ENCODE data around the gene FGF2.
A peak's percentile ranks its signal among the peaks of the same experiment; 100 is the strongest.

FGF2 gene

DNA sequence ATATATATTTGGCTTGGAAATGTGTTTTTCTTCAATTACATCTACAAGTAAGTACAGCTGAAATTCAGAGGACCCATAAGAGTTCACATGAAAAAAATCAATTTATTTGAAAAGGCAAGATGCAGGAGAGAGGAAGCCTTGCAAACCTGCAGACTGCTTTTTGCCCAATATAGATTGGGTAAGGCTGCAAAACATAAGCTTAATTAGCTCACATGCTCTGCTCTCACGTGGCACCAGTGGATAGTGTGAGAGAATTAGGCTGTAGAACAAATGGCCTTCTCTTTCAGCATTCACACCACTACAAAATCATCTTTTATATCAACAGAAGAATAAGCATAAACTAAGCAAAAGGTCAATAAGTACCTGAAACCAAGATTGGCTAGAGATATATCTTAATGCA lies 69.6 kb downstream of the FGF2 start:
- no peak for DNase-seq

DNA sequence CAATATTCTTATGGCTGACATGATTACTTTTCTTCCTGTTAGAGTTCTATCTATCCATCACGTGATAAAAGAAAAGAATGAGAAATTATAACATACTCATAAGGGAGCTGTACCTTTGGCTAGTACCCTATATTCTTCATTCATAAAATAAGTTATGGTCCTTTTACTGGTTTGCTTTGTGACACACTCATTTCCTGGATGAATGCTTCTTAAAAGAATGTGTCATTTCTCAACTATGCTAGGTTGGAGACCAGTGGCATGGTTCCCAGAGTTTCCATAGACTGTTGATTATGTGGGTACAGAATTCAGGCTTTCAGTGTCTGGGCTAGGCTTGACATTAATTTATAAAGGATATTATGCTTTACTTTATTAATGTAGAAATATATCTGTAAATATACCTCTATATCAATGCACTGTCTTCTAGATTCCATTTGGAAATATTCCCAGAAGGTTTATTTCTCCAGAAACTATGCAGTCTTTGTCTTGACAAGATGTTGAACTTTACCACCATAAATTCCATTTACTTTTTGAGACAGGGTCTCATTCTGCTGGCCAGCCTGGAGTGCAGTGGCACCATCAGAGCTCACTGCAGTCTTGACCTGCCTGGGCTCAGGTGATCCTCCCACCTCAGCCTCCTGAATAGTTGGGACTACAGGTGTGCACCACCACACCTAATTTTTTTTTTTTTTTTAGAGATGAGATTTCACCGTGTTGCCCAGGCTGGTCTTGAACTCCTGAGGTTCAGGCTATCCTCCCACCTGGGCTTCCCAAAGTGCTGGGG lies 71.9 kb downstream of the FGF2 start:
- DNase-seq = peak; percentile 68

DNA sequence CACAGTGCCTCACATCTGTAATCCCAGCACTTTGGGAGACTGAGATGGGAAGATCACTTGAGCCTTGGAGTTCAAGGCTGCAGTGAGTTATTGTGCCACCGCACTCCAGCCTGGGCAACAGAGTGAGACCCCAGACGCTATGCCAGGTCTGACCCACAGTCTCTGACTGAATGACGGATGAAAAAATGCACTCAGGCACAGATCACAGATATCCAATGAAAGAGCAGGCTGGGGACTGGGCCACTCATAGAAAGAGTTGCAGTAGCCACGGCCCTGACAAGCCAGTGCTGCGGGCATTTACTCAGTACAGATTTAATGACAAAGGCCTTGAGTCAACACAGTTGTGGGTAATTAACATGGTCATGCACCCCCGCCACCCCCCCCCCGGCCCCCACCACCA lies 73.1 kb downstream of the FGF2 start:
- no peak for DNase-seq

DNA sequence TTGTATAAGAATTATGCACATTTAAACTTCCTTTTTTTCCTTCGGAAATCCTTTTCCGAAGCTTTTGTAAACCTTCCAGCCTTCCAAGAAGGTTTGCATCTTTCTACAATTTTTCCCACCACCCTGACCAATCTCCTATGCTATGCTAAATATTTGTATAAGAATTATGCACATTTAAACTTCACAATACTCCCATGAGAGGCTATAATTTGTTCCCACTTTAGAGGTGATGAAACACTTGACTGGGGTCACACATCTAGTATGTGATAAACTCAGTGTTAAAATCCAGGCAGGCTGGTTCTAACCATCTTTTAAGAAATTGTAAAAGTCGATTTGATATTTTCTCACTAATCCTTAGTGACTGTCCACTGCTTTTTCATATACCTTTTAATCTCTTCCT lies 73.7 kb downstream of the FGF2 start:
- no peak for DNase-seq

DNA sequence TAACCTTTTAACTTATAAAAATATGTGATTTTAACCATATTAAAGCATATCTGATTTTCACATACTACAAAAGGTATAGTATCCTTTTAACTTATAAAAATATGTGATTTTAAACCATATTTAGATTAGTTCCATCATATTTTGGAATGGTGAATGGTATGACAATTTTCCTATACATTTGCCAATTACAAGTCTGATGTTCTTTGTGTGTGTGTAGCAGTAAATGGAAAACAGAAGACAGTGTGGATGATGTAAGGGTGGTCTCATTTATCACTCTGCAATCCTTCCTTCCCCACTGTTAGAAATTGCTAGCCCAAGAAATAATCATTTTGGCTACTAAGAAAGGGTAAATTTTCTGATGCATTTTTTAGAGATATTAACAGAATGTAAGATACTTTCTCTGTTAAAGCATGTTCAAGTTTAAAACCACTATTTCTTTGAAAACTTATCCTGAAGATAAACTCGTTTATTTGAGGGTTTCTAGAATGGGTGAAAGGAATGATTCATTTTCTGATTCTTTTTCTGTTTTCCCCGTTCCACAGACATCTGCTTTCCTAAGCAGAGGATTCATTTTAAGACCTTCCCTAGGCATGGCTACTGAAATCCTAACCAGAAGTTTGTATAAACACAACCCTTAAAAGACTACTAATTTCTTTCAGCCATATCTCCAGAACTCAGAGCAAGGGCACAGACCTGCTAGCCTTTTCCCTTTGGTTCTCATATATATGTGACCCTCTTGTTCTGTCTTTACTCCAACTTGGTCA lies 74.8 kb downstream of the FGF2 start:
- DNase-seq = no peak

DNA sequence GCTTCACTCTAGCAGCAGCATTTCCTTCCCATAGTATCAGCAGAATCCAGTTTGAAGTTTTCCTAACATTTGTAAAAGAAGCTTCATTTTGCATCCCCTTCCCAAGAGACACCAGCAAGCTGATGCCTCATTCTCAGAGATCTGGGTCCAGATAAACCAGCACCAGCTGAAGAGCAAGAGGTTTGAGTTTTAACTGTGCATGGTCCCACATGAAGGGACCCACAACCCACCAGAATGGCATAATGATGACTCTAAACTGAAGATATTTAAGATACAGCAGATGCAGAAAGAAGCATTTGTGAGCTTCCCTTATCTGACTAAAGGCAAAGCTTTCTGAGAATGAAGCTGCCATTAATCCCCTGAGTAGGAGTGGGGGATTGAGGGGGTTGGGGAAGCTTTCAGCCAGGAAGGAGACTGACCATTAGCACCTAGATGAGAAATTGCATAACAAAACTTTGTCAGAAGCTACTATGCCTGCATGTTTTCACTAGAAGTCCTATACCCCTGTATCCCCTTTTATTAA lies 77.2 kb downstream of the FGF2 start:
- no peak for DNase-seq

DNA sequence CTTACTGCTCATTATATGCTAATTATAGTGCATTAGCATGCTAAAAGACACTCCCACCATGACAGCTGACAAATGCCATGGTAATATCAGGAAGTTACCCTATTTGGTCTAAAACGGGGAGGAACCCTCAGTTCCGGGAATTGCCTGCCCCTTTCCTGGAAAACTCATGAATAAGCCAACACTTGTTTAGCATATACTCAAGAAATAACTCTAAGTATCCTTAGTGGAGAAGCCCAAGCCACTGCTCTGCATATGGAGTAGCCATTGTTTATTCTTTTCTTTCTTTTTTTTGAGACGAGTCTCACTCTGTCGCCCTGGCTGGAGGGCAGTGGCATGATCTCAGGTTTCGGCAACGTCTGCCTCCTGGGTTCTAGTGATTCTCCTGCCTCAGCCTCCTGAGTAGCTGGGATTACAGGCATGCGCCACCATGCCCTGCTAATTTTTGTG lies 80.3 kb downstream of the FGF2 start:
- DNase-seq = no peak

DNA sequence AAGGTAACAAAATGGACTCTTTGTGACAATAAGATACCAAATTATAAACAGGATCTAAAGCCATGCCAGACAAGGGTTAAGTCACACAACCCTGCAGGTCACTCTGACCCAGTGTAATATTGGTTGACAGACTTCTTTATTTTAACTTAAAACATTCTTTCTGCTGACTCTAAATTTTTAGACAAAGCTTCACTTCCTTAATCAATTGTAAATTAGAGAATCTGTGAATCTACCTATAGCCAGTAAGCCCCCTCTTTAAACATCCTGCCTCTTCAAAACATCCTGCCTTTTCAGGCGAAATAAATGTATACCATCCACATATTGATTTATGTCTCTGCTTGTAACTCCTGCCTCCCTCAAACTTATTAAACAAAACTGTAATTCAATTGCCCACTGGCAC lies 81.6 kb downstream of the FGF2 start:
- no peak for DNase-seq

DNA sequence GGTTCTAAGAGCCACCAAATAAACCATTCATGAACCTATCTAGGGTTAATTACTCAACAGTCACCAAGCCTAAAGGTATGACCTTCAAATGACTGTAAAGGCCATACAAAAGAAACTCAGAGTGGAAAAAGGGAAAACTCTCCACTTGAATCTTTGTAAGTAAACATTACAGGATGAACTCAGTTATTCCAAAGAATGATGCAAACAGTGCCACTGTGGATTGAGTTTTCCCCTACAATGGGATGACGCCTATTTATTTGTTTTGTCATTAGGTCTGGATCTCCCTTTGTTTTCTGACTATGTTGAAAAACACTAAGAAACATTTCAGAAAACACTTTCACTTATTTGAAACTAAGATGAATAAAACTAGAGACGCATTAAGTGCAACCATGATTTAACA lies 83.1 kb downstream of the FGF2 start:
- no peak for DNase-seq

DNA sequence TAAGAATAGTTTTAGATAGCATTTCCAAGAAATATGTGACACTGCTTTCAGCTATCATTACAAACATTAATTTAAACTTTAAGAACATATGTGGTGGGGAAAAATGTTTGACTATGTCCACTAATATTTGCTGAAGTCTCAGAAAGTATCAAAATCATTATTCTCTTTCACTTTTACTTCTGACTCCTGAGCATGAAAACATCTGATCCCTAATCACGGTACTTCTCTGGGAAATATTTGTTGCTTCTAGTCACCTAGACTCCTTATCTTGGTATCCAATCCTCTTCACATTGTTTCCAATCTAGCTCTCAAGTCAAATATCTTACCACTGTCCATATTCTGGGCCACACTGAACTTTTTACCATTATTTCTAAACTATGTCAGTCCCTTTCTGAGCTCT lies 85.0 kb downstream of the FGF2 start:
- DNase-seq = no peak

DNA sequence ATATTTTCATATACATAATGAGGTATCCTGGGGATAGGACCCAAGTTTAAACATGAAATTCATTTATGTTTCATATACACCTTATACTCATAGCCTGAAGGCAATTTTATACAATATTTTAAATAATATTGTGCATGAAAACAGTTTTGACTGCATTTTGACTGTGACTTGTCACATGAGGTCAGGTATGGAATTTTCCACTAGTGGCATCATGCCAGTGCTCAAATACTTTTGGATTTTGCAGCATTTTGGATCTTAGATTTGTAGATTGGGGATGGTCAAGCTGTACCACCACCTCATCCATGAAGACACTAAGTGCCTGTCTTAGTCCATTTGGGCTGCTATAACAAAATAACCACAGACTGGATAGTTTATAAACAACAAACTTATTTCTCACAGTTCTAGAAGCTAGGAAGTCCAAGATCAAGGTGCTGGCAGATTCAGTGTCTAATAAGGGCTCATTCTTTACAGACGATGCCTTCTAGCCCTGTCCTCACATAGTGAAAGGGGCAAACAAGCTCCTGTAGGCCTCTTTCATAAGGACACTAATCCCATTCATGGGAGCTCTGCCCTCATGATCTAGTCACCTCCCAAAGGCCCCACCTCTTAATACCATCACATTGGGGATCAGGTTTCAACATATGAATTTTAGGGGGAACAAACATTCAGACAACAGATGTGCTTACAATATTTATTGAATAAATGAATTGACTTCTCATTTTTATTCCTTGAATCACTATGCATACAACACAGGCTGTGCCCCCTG lies 86.4 kb downstream of the FGF2 start:
- DNase-seq = no peak

DNA sequence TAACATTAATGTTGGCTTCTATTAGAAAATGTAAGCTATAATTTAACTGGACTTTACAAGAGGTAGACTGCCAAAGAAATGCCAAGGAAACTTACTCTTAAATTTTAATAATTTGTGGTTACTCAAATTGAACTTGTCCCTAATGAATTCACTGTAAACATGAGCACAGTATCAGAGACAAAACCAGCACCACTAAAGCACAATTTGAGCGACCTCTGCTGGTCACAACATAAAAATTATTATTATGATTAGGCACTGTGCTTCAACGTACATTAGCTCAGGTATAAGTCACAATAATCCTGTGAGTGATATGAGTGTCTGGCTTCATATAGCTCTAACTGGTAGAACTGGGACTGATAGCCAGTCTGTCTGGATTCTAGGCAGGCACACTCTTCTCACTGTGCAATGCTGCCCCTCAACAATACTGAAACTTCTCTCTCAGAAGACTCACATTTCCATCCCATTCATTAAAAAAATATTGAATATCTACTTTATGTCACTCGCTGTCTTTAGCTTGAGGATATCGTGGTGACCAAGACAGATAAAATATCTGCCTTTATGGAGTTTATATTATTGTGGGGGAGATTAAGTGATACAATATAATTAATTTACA lies 87.8 kb downstream of the FGF2 start:
- DNase-seq = no peak

DNA sequence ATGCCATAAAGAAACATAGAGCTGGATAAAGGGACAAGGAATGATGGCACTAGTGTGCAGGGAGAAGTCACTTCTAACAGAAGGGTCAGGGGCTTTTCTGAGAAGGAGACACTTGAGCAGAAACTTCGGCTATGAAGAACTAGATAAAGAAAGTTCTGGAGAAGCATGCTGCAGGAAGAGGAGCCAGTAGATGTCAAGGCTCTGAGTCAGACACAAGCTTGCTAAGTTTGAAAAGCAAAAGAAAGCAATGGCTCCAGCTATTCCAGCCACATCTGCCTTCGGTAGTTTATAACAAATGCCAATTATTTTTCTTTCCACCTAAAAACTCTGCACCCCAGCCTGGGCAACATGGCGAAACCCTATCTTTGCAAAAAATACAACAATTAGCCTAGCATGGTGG lies 88.3 kb downstream of the FGF2 start:
- peak; percentile 20 for DNase-seq

DNA sequence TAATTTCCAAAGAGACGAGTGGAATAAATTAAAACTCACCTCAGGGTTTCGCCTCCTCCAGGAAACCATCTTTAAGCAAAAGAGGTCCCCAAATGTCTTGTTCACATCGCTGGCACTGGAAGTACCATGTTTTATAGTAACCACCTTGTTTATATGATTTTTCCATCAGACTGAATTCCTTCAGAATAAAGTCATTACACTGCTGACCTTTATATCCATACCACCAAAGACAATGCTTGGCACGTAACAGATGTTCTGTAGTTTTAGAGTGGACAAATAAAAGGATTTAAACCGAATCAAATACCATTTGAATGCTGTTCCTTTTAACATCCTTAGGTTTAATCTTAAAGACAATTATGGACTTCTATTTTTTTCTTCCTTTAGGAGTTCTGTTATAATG lies 91.1 kb downstream of the FGF2 start:
- DNase-seq = no peak

DNA sequence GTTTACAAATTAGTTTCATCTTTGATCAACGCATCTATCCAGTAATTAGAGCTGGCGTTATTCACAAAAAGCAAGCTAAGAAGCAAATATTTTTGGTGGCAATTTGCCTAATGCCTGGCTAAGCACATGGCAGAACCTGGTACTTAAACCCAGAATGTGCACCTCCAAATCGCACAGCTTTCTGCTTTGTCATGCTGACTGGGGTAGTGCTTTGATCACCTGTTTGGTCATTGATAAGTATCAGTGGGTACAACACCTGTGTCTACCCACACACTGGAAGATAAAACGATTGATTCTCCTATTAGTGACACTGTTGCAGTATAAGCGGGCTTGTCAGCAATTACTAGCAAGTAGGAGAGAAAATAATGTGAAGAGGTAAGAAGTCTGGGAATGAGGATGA lies 93.8 kb downstream of the FGF2 start:
- no peak for DNase-seq

DNA sequence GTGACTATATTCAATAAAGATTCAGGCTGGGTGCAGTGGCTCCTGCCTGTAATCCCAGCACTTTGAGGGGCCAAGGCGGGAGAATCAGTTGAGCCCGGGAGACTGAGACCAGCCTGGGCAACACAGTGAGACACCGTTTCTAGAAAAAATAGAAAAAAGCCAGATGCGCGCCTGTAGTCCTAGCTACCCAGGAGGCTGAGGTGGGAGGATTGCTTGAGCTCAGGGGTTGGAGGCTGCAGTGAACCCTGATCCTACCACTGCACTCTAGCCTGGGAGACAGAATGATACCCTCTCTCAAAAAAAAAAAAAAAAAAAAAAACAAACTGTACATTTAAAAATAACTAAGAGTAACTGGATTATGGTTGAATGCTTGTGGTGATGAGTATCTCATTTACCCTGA lies 94.7 kb downstream of the FGF2 start:
- no peak for DNase-seq

DNA sequence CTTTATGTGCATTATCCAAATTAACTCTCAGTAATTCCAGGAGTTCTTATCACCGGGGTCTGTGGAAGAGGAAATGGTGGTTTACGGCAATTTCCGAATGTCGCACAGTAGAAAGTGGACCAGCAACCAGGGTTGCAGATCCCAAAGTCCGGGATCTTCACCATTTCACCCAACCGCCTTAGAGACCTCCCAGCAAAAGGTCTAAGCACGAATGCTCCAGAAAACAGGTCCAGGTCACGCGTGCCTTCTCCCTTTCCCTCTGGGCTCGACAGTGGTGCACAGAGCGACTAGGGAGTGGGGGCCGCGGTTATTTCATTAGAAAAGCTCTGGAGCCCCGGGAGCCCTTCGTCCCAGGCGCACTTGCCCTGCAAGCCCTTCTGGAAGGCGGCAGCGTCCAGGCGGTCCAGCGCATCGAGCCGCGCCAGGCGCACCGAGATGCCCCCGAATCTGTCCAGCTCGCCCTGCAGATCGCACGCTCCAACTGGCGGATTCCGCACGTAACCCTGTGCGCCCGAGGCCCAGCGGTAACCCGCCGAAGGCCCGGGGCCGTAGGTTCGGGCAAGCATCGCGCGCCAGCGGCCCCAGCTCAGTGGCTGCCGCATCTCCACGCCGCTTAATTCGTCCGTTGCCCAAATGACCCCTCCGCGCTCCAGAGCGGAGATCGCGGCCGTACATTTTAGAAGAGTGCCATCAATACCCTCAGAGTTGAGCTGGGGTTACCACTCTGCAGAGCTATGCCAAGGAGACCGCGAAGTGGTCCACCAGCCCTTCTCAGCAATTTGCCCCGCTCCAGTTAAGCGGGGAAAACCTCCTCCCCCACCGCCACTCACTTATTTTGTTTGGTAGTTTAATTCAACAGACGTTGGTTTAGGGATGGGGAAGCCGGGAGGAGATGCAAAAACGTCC lies 95.6 kb downstream of the FGF2 start, which contains the start of gene NUDT6:
Gene NUDT6, minus strand, starts transcription at position 627 of the 906 bp plus-strand sequence. Its CDS starts 25 bp downstream, at position 602.
- DNase-seq = peak; percentile 27

DNA sequence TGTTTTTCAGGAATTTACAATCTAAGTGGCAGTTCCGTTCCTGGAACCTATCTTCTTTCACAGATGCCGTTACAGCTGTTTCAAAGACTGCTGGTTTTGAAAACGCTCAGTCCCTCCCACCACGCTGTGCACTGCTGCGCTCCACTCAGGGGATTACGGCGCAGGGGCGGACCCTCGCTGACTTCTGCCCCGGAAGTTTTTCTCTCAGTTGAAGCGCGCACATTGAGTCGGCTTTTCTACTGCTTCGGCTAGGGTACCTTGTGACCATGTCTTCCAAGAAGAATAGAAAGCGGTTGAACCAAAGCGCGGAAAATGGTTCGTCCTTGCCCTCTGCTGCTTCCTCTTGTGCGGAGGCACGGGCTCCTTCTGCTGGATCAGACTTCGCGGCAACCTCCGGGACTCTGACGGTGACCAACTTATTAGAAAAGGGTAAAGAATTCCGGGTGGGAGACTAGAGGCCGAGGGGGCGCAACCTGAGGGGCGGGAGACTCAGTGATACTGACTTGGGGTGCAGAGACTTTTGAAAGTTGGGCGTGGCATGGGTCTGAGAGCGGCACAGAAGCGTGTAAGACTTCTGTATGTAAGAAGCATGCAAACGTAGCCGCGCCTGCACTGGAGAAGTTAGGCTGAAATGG lies 96.4 kb downstream of the FGF2 start:
- peak; percentile 33 for DNase-seq

DNA sequence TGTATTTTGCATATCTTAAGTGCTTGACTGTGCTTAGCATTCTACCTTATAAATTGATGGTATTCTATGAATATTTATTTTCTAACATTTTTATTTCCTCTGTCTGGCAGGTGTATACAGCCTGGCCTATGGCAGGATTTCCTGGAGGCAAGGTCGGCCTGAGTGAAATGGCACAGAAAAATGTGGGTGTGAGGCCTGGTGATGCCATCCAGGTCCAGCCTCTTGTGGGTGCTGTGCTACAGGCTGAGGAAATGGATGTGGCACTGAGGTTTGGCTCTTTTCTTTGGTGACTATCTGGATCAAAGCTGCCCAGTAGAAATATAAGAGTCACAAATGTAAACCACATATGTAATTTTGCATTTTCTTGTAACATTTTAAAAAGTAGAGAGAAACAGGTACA lies 102.3 kb downstream of the FGF2 start:
- DNase-seq = no peak

DNA sequence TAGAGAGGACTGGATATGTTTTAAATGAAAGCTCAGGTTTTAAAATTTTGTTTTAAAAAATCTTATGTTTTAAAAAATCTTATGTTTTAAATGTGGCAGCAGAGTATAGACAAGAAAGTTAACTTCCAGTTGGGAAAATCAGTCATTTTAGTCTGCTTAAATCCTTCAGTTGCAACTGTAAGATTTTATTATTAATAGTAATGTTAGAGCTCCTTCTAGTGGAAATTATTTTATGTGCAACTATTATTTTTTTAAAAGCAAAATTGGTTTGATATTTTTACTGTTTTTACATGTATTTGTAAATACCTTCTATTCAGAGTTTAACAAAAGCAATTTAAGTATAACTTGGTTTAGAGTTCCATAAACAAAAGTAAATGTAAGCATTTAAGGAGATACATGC lies 104.2 kb downstream of the FGF2 start:
- no peak for DNase-seq

DNA sequence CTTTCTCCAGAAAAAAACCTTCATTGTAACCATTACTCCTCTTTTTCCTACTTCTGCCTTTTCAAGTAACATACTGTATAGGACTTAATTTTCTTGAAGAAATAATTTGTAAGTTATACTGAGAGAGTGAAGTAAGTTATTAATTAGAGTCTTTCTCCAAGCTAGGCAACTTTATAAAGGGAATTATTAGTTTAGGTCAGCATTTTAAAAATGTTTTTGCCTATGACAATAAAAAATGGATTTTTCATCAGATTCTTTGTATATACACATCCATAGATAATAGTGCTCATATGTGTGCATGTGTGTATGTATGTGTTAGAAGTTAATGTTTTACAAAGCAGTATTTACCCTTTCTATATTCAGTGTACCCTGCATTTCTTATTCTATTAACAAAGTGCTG lies 106.1 kb downstream of the FGF2 start:
- DNase-seq = no peak
